HG02852 (cell line): ENCODE results near the gene OLFM1.

Source experiments
- ATAC-seq: cut with Tn5 transposase; IDR thresholded peaks from one replicate; pipeline ENCODE4 v1.9.1; 2021; ENCODE audit warnings: mild to moderate bottlenecking, moderate library complexity; ENCODE audit not compliant: unreplicated experiment

OLFM1 gene

DNA sequence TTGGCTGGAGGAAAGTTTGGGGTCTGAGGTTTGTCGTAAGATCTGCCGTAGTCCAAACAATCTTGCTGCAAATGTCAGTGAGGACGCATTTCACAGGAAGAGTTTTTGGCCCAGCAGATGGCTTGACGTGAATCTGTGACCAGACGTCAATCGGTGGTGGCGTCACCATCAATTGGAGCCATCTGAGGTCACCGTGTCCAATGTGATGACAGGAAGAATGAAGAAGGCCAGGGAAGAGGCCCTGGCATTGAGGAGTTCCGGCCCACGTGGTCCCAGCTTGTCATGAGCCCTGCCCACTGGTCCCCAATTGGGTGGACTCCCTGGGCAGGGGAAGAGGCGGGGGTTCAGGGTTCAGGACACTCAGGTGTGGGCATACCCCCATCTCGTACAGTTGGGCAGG lies 79.9 kb downstream of the OLFM1 start:
- no peak for ATAC-seq

DNA sequence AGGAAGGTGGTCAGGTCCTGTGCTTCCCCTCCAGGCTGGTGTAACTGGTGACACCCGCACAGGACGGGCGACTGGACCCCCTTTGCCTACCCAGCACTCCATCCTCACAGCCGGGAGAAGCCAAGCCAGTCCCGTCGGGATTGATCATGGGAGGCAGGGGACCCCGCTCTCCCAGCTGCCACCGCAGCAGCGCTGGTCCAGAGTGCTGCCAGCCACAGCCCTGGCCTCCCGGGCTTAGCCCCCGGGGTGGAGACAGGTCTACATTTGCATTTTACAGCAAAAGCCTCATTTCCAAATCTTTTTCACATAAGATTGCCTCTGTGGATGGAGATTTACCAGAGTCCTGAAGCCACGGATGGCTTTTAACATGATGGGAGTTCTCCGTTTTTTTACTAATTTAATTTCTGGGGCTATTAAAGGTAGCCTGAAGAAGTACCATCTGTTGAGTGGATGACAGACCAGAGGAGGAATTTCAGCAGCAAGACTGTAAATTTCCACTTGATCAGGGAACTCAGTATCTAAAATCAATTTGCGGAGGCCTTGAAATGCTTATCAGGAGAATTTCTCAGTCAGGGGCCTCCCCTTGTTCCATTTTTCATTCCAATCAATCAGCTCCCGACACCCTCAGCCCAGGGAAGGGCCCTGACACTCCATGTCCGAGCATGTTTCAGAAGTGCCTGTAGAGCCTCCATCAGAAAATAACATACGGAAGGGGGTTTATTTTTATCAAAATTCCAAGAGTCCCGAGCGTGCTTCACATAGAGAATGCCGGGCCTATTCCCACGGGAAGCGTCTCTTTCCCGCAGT lies 80.6 kb downstream of the OLFM1 start:
- no peak for ATAC-seq

DNA sequence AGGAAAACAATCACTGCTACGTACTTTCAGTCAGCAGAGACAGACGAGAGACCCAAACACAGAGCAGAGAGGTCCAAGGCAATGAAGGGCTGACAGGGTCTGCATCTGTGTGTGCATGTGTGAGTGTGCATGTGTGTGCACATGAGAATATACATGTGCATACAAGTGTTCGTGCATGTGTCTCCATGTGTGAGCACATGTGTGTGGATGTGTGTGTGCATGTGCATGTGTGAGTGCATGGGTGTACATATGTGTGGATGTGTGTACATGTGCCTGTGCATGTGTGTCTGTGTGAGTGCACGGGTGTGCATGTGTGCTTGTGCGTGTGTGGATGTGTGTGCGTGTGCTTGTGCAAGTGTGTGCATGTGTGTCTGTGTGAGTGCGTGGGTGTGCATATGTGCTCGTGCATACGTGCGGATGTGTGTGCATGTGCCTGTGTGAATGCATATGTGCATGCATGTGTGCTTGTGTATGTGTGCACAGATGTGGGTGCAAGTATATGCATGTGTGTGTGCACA lies 82.3 kb downstream of the OLFM1 start:
- no peak for ATAC-seq

DNA sequence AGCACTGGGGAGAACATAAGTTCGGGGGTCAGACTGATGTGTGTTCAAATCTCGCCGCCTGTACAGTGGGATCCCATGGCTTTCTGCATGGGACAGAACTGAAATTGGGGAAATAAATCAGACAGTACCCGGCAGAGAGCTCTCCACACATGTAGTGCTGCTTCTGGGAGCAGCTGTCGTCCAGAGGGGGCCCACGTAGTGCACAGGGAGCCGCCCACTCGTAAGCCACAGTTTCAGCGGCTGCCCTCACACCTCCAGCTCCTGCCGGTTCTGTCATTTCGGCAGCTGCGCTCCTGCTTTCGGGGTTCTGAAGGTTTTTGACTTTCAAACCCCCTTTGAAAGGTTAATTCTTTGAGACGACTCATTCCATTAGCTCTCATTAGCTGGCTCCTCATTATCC lies 83.1 kb downstream of the OLFM1 start:
- ATAC-seq = no peak
